ENCODE data around the gene MXI1.

DNA sequence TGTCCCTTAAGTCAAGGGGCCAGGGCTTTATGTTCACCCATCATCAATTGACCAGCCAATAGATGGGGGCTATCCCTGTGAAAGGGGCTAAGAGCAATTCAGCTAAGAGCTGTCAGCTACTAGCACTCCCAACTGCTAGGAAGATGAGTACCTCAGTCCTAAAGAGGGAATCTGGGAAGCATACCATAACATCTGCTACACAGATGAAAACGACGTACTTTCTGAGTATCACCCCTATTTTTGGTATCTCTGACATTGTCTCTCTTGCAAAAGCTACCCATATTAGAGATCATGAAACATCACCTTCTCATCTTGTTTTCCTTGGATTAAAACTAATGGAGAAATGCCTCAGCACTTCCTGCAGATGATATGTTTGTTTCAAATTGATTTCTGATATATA lies 104.8 kb downstream of the MXI1 start:
- TF ChIP-seq, protein P1, sequence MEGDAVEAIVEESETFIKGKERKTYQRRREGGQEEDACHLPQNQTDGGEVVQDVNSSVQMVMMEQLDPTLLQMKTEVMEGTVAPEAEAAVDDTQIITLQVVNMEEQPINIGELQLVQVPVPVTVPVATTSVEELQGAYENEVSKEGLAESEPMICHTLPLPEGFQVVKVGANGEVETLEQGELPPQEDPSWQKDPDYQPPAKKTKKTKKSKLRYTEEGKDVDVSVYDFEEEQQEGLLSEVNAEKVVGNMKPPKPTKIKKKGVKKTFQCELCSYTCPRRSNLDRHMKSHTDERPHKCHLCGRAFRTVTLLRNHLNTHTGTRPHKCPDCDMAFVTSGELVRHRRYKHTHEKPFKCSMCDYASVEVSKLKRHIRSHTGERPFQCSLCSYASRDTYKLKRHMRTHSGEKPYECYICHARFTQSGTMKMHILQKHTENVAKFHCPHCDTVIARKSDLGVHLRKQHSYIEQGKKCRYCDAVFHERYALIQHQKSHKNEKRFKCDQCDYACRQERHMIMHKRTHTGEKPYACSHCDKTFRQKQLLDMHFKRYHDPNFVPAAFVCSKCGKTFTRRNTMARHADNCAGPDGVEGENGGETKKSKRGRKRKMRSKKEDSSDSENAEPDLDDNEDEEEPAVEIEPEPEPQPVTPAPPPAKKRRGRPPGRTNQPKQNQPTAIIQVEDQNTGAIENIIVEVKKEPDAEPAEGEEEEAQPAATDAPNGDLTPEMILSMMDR (IDR thresholded peaks at IDR 0.05) = no peak
- TF ChIP-seq POLR2A (IDR thresholded peaks at IDR 0.05) = no peak
